ENCODE measurements around the gene A1BG. TPM values are rescaled to one million over a fixed set of nuclear protein-coding genes. Genes with fewer than 3 reads are reported as not detected.
A peak's percentile ranks its signal among the peaks of the same experiment; 100 is the strongest.

A1BG gene
- total and polyA plus RNA-seq, 2 of the 8 experiments (the other 6 are each of a cell fraction or from before 2014, with no cell fraction given), result 20.8 to 69.6 TPM

GRCh38 chr19:58386576-58387337, 33.5 kb upstream of the A1BG start, which contains the start of gene RPS5 (continued):
- no peak for TF ChIP-seq NANOG (IDR thresholded peaks at IDR 0.05; ENCODE audit: insufficient read depth, low read depth, low read length, poor library complexity, severe bottlenecking)
- TF ChIP-seq CHD7 (IDR thresholded peaks at IDR 0.05; ENCODE audit: insufficient replicate concordance, low read length), result no peak
- TF ChIP-seq RNF2 (IDR thresholded peaks at IDR 0.05; ENCODE audit: borderline replicate concordance, low read depth, low read length, missing control alignments, poor library complexity, severe bottlenecking), result peak; percentile 40
- 0 out of 2 replicates have a peak, but pooled peaks have one; percentile 3 for TF ChIP-seq SP2 (IDR thresholded peaks at IDR 0.05; ENCODE audit: low read length)
- TF ChIP-seq SIN3A (conservative IDR thresholded peaks at IDR 0.05 in 1 of 2, IDR thresholded peaks at IDR 0.05 in 1 of 2; ENCODE audit: low read depth in 1 of 2, low read length in 2 of 2), result peak; percentile 76 to 93; a peak in 2 of 4 replicates
- TF ChIP-seq NRF1 (IDR thresholded peaks at IDR 0.05; ENCODE audit: low read depth, low read length), result peak; percentile 77
- TF ChIP-seq SIX5 (IDR thresholded peaks at IDR 0.05; ENCODE audit: low read depth, low read length), result no peak
- TF ChIP-seq CREB1 (IDR thresholded peaks at IDR 0.05), result peak; percentile 85
- TF ChIP-seq E2F6 (IDR thresholded peaks at IDR 0.05), result peak; percentile 77
